SK-N-SH treated with all-trans-retinoic acid at 6 μM for 48 hours (cell line): ENCODE data around the gene CDH4.

Experiments used
- ATAC-seq: fragments of 200-7000 bp; cut with Tn5 transposase; 3 replicates; pipeline ENCODE4 v1.9.1; 2020; ENCODE audit warnings: mild to moderate bottlenecking, moderate library complexity
- CREB5 ChIP-seq: fragments of 250-450 bp; sonication (Bioruptor Pico); IDR thresholded peaks from 2 replicates; pipeline ENCODE4 v1.5.1; 2020; ENCODE audit warnings: low read depth, mild to moderate bottlenecking, moderate library complexity
- CSDC2 ChIP-seq: fragments of 250-450 bp; sonication (Bioruptor Pico); IDR thresholded peaks from 2 replicates; pipeline ENCODE4 v1.5.0; 2020; ENCODE audit warnings: mild to moderate bottlenecking, moderate library complexity
- CSRNP3 ChIP-seq: fragments of 250-450 bp; sonication (Bioruptor Pico); IDR thresholded peaks from 2 replicates; pipeline ENCODE4 v1.5.1; 2021; ENCODE audit warnings: mild to moderate bottlenecking, moderate library complexity
- ESRRG ChIP-seq: fragments of 250-450 bp; sonication (Bioruptor Pico); IDR thresholded peaks from 2 replicates; pipeline ENCODE4 v1.6.1; 2021; ENCODE audit warnings: mild to moderate bottlenecking
- GLIS3 ChIP-seq: fragments of 250-450 bp; sonication (Bioruptor Pico); IDR thresholded peaks from 2 replicates; pipeline ENCODE4 v1.5.0; 2020; ENCODE audit warnings: mild to moderate bottlenecking, moderate library complexity
- ISL1 ChIP-seq: fragments of 250-450 bp; sonication (Bioruptor Pico); IDR thresholded peaks from 2 replicates; pipeline ENCODE4 v2.1.2; 2022; ENCODE audit warnings: mild to moderate bottlenecking, moderate library complexity
- OSR1 ChIP-seq: fragments of 250-450 bp; sonication (Bioruptor Pico); IDR thresholded peaks from 2 replicates; pipeline ENCODE4 v1.8.0; 2022; ENCODE audit warnings: moderate library complexity, mild to moderate bottlenecking, inconsistent platforms
- PATZ1 ChIP-seq: fragments of 250-450 bp; sonication (Bioruptor Pico); IDR thresholded peaks from 2 replicates; pipeline ENCODE4 v1.8.0; 2020; ENCODE audit warnings: mild to moderate bottlenecking, moderate library complexity, borderline replicate concordance
- POU6F1 ChIP-seq: fragments of 250-450 bp; sonication (Bioruptor Pico); IDR thresholded peaks from 2 replicates; pipeline ENCODE4 v1.8.0; 2021; ENCODE audit warnings: low read depth, mild to moderate bottlenecking, moderate library complexity, borderline replicate concordance
- PPARA ChIP-seq: fragments of 250-450 bp; sonication (Bioruptor Pico); IDR thresholded peaks from 2 replicates; pipeline ENCODE4 v1.5.0; 2020; ENCODE audit warnings: mild to moderate bottlenecking, borderline replicate concordance
- RARB ChIP-seq: fragments of 250-450 bp; sonication (Bioruptor Pico); IDR thresholded peaks from 2 replicates; pipeline ENCODE4 v1.8.0; 2021; ENCODE audit warnings: mild to moderate bottlenecking, moderate library complexity
- SNAI2 ChIP-seq: fragments of 250-450 bp; sonication (Bioruptor Pico); IDR thresholded peaks from 2 replicates; pipeline ENCODE4 v1.5.0; 2020; ENCODE audit warnings: mild to moderate bottlenecking, moderate library complexity
- TOX ChIP-seq: fragments of 250-450 bp; sonication (Bioruptor Pico); IDR thresholded peaks from 2 replicates; pipeline ENCODE4 v1.8.0; 2021; ENCODE audit warnings: mild to moderate bottlenecking, moderate library complexity, borderline replicate concordance
- TSHZ2 ChIP-seq: fragments of 250-450 bp; sonication (Bioruptor Pico); IDR thresholded peaks from 2 replicates; pipeline ENCODE4 v1.5.0; 2020; ENCODE audit warnings: mild to moderate bottlenecking, moderate library complexity
- ZFP30 ChIP-seq: fragments of 450-650 bp; formaldehyde crosslinking; IDR thresholded peaks from 2 replicates; pipeline ENCODE4 v1.5.0; 2022; ENCODE audit warnings: mild to moderate bottlenecking, moderate library complexity
- ZNF565 ChIP-seq: fragments of 450-650 bp; formaldehyde crosslinking; conservative IDR thresholded peaks from 2 replicates; pipeline ENCODE4 v1.5.0; 2020; ENCODE audit warnings: low read depth, mild to moderate bottlenecking, moderate library complexity
- ZNF70 ChIP-seq: fragments of 450-650 bp; formaldehyde crosslinking; IDR thresholded peaks from 2 replicates; pipeline ENCODE4 v1.5.0; 2020; ENCODE audit warnings: mild to moderate bottlenecking, moderate library complexity

The CDH4 gene

GRCh38 chr20:61737346-61737745 lies 485.3 kb downstream of the CDH4 start:
- no peak for ATAC-seq
- TF ChIP-seq TOX (CRISPR knock-in tag) (no peak), CSRNP3 (no peak), CREB5 (CRISPR knock-in tag) (no peak), POU6F1 (CRISPR knock-in tag) (no peak), OSR1 (no peak), TSHZ2 (CRISPR knock-in tag) (no peak), ESRRG (CRISPR knock-in tag) (no peak), ZFP30 (CRISPR knock-in tag) (no peak), GLIS3 (no peak), CSDC2 (CRISPR knock-in tag) (no peak), RARB (CRISPR knock-in tag) (no peak), PPARA (CRISPR knock-in tag) (no peak)

- TF ChIP-seq ZFP30 (CRISPR knock-in tag) (no peak), CREB5 (CRISPR knock-in tag) (no peak)
Measured at GRCh38 chr20:61737812-61738443, 485.9 kb downstream of the CDH4 start.

GRCh38 chr20:61738601-61739069 lies 486.6 kb downstream of the CDH4 start:
- no peak for ATAC-seq
- no peak for TF ChIP-seq SNAI2 (CRISPR knock-in tag)
- TF ChIP-seq ISL1 (CRISPR knock-in tag), result no peak
- no peak for TF ChIP-seq TOX (CRISPR knock-in tag)
- no peak for TF ChIP-seq PATZ1 (CRISPR knock-in tag)
- no peak for TF ChIP-seq OSR1
- TF ChIP-seq CSDC2 (CRISPR knock-in tag), result no peak
- no peak for TF ChIP-seq ZNF70 (CRISPR knock-in tag)
- no peak for TF ChIP-seq CSRNP3
- no peak for TF ChIP-seq RARB (CRISPR knock-in tag)
- TF ChIP-seq ZNF565 (CRISPR knock-in tag), result no peak
- TF ChIP-seq TSHZ2 (CRISPR knock-in tag), result no peak

More at GRCh38 chr20:61737812-61738443, 485.9 kb downstream of the CDH4 start:
- no peak for ATAC-seq
